Superior temporal gyrus (tissue), 1 donor: ENCODE results near the gene SLC22A31.

Experiments used
- DNase-seq: peaks from one replicate; pipeline ENCODE4 v3.0.0-alpha.2; 2016; ENCODE audit errors: extremely low spot score

The SLC22A31 gene

GRCh38 chr16:89164847-89165680 is 35.3 kb downstream of the SLC22A31 start:
- DNase-seq, result no peak

- no peak for DNase-seq
These were observed 35.9 kb downstream of the SLC22A31 start for GRCh38 chr16:89164436-89164835.

DNA sequence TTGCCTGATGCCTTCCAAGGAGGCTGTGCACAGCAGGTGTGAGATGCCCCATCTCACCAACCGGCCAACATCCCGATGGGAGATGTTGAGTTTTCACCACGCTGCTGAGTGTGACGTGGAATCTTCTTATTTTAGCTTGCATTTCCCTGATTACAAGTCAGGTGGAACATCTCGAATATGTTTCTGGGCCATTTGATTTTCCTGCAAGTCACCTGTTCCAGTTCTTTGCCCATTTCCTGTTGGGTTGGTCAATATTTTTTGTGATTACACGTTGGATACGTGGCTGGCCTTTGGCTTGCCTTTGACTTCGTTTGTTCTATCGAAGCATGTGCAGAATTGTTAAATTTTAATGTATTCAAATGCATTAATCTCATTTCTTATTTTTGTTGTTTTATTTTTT is 37.0 kb downstream of the SLC22A31 start:
- no peak for DNase-seq

DNA sequence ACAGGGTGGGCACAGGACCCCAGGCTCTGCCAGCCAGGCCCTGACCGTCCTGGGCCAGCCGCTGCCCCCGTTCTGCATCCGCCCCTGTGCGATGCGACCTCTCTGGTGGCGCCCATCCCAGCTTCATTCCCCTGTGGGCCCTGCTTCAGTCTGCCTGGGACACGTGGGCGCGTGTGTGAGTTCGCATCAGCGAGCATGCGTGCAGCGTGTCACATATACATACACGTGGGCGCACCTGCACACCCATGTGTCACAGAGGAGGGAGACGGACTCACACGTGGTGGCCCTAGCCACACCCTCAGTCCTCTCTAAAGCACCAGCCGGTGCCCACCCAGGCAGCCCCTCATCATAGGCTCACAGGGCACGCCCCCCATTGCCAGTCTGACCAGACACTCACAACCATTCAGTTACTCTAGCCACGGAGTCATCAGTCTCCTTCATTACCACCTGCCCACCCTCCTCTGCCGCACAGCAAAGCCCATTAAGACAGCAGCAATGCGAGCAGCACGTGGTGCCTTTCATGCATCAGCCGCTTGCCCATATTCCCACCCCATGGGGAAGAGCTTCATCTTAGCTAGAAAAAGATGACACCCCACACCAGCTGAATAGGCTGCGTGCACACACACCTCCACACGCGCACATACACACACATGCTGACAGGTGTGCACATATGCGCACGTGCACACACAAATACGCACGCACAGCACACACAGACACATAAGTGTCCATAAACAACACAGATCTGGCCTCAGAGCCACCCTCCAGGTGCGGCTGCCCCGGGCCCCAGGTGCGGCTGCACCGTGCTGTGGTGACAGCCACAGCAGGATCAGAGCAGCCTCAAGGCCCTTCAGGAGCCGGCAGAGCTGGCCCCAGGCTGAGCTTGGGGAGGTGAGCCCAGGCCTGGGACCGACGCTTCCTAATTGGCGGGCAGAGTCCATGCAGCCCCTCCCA is 38.3 kb downstream of the SLC22A31 start:
- DNase-seq, result no peak

- DNase-seq, result no peak
These were observed 39.2 kb downstream of the SLC22A31 start for GRCh38 chr16:89160977-89161701.

GRCh38 chr16:89159850-89160354 is 40.4 kb downstream of the SLC22A31 start:
- no peak for DNase-seq

DNA sequence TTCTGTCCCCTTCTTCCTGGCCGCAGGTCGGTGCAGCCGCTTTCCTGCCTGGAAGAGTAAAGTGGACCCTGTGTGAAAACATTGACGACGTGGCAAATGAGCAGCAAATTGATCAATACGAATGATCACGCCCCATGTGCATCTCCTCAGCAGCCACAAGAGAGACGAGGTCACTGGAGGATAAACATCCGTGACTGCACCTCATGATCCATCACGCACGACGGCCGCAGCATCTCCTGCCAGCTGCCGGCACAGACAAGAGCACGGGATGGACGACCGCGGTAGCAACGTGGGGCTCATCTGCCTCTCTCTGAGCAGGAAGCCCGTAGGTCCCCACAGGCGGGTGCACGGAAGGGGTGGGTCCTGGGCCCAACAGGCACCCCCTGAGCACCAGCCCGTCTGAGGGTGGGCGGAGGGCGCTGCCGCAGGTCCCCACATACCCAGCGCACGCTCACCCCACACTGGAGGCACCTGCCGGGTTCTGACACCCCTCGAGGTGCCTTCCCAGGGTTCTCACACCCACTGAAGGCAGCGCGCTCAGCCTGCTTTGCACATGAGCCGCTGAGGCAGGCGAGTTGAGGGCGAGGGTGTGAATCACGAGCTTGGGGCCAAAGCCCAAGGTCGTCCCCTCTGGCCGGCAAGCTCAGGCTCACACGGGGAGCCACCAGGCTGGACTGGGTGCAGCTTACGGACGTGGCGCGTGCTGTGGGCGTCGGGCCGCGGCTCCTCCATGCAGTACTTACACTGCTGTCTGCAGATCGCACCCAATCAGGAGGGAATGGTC is 41.1 kb downstream of the SLC22A31 start:
- no peak for DNase-seq

DNA sequence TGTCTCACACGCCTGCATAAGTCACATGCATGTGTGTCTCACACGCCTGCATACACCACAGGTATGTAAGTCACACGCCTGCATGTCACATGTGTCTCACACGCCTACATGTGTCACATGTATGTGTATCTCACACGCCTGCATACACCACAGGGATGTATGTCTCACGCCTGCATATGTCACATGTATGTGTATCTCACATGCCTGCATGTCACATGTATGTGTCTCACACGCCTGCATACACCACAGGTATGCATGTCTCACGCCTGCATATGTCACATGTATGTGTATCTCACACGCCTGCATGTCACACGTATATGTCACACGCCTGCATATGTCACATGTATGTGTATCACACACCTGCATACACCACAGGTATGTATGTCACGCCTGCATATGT is 42.6 kb downstream of the SLC22A31 start:
- DNase-seq, result no peak

GRCh38 chr16:89156740-89157645 is 43.3 kb downstream of the SLC22A31 start:
- no peak for DNase-seq

DNA sequence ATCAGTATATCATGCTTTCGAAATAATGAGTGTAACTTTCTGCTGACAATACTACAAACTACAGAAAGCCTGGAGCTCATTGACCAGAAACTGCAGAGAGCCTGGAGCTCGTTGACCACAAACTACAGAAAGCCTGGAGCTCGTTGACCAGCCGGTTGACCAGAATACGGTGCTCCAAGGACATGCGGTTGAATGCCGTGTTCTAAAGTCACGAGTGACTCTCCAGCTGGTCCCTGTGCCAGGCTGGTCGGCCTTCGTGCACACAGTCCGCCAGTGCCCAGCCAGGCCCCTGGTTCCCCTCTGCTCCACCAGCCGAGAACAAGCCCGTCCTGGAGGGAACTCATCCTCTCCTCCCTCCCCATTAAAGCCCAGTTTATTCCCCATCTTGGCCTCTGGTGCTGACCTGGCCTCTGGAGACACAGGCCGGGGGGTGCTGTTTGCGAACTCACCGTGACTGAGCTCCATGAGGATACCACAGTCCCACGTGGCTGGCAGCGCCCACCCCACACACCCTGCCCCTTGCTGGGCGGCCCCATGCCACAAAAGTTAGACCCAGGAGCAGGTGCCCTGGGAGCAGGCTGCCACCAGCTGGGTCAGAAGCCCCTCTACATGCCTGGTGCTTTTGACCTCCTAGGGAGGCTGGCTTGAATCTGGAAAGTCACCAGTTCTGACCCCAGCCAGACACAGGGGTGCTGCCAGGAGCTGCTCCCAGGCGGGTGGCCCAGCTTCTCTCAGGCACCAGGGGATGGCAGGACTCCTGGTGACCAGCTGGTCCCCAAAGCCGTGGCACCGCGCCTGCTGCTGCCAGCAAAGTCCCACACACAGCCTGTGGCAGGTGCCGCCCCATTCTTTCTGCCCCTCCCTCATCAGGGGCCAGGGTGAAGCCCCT is 44.2 kb downstream of the SLC22A31 start:
- DNase-seq, result peak; percentile 10

DNA sequence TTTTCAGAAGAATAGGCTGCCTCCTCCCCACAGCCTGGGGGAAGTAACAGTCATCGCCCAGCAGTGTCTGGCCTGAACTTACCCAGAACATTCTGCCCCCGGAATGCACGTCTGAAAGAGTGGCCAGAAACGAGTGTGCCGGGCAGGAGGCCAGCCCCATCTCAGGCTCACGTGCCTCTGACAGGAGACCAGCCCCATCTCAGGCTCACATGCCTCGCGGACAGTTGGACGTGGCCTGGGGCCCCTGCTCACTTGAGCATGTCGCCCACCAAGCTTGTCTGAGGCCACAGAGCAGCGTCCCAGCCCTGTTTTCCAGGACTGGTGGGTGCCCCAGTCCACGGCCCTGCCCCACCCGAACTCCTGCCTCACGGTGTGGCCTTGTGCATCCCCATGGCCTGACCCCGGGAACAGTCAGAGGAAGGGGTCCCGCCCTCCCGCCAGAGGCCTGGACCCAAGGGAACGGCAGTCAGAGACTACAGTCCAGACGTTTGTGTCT is 45.1 kb downstream of the SLC22A31 start:
- no peak for DNase-seq

GRCh38 chr16:89154390-89155183 is 45.8 kb downstream of the SLC22A31 start:
- no peak for DNase-seq

GRCh38 chr16:89153848-89154271 is 46.5 kb downstream of the SLC22A31 start:
- no peak for DNase-seq

- no peak for DNase-seq
These were observed 47.3 kb downstream of the SLC22A31 start for GRCh38 chr16:89152831-89153700.

- no peak for DNase-seq
These were observed 49.4 kb downstream of the SLC22A31 start for GRCh38 chr16:89150981-89151380.

- no peak for DNase-seq
These were observed 50.1 kb downstream of the SLC22A31 start for GRCh38 chr16:89150090-89150835.
